ENCODE measurements around the gene PRPS2. TPM values are rescaled to one million over a fixed set of nuclear protein-coding genes. Genes with fewer than 3 reads are reported as not detected.

PRPS2 gene
- total and polyA plus RNA-seq, 2 donors (not counting 3 experiments of a cell fraction or from before 2014, with no cell fraction given), result 15.9 to 36.7 TPM

- no TSS peak for BruUV-seq (replicated peaks)
- peaks cover 5% of the 10 kb centered on the region for H3K4me1 ChIP-seq (ENCODE audit: control insufficient read depth, extremely low read depth, insufficient read depth, low read length)
- ChIA-PET CTCF (interaction anchor here (1.2 kb wide), 1 partner anchor 19 kb away, joined by 3 read pairs; no protein-coding TSS in a partner anchor), POLR2A (no interaction called here)
- H3K79me2 ChIP-seq (ENCODE audit: control insufficient read depth, insufficient read depth, low read length), result peaks cover 15% of the 10 kb centered on the region
- no peaks in the 10 kb centered on the region for H3K36me3 ChIP-seq (ENCODE audit: control insufficient read depth in 2 of 2, extremely low read depth in 1 of 2, insufficient read depth in 2 of 2, low read length in 2 of 2)
- intact Hi-C loops (cut with micrococcal nuclease), result no loop called here
- TF ChIP-seq POLR2AphosphoS5 (IDR thresholded peaks at IDR 0.05; ENCODE audit: insufficient read depth, low read depth, low read length), result no peak
- no peak for TF ChIP-seq MYC (IDR thresholded peaks at IDR 0.05; ENCODE audit: low read depth, low read length)
- TF ChIP-seq FOS (IDR thresholded peaks at IDR 0.05; ENCODE audit: borderline replicate concordance, insufficient read depth, low read length), result no peak
- TF ChIP-seq GATA2 (IDR thresholded peaks at IDR 0.05; ENCODE audit: insufficient read depth, insufficient read length, low read depth, low read length), result no peak
- no peak for TF ChIP-seq CTCF (IDR thresholded peaks at IDR 0.05; ENCODE audit: extremely low read depth in 1 of 2, insufficient read depth in 1 of 2, low read depth in 1 of 2, low read length in 2 of 2)
- no peak for TF ChIP-seq EZH2 (IDR thresholded peaks at IDR 0.05; ENCODE audit: borderline replicate concordance, low read depth, low read length, severe bottlenecking)
- no peak for TF ChIP-seq POLR2A (IDR thresholded peaks at IDR 0.05; ENCODE audit: low read depth, low read length)
- TF ChIP-seq MAX (IDR thresholded peaks at IDR 0.05; ENCODE audit: insufficient read depth, insufficient read length), result no peak
- no peak for TF ChIP-seq JUN (IDR thresholded peaks at IDR 0.05; ENCODE audit: borderline replicate concordance, insufficient read depth, insufficient read length, low read depth)
- H2AFZ ChIP-seq (ENCODE audit: low read depth, low read length), result no peak overlapping the region
- FAIRE-seq (no peak), DNase-seq (ENCODE audit: low read depth, low spot score) (no peak)
- H3K4me3 ChIP-seq (replicated peaks in 1 of 3; ENCODE audit: insufficient read depth in 1 of 3, low read depth in 1 of 3, low read length in 3 of 3), result no peak overlapping the region
- no peak overlapping the region for H3K27ac ChIP-seq (ENCODE audit: insufficient read depth, low read depth, low read length)
- no peaks in the 10 kb centered on the region for H3K9me1 ChIP-seq (replicated peaks; ENCODE audit: control insufficient read depth, extremely low read depth, insufficient read depth, low read length)
- H3K9me3 ChIP-seq (replicated peaks; ENCODE audit: control insufficient read depth, insufficient read depth, low read length), result no peaks in the 10 kb centered on the region
- H3K4me2 ChIP-seq (ENCODE audit: insufficient read depth, low read length), result no peak overlapping the region
- dilution Hi-C loops (cut with MboI; ENCODE audit: extremely low pct_ligation_motif_present, low sequenced_read_pairs), result no loop called here
- H4K20me1 ChIP-seq (replicated peaks; ENCODE audit: control insufficient read depth, extremely low read depth, insufficient read depth, low read length), result no peaks in the 10 kb centered on the region
- H3K9ac ChIP-seq (replicated peaks; ENCODE audit: extremely low read depth, insufficient read depth, low read length), result no peak overlapping the region
- H3K27me3 ChIP-seq (ENCODE audit: control insufficient read depth in 2 of 2, insufficient read depth in 2 of 2, low read length in 2 of 2), result peaks cover 0 to 2% of the 10 kb centered on the region in 2 experiments
Observed at GRCh38 chrX:12794654-12795053, 3.4 kb downstream of the PRPS2 start.

Data from endothelial cell of umbilical vein (primary cell).